ENCODE results near the gene C5orf15.

GRCh38 chr5:133938929-133939328, 29.5 kb downstream of the C5orf15 start:
- TF ChIP-seq POLR2AphosphoS5 (IDR thresholded peaks at IDR 0.05), result no peak
- TF ChIP-seq CTCF (IDR thresholded peaks at IDR 0.05), result no peak
- TF ChIP-seq POLR2A (IDR thresholded peaks at IDR 0.05), result no peak
